Measurements from ENCODE around the gene SELPLG. TPM values are rescaled to one million over a fixed set of nuclear protein-coding genes. Genes with fewer than 3 reads are reported as not detected.
"Not testable (repeated sequence)": the region's sequence is repeated elsewhere in the genome, so short reads cannot be mapped to it uniquely, and the experiment has no call there.

Gene SELPLG
- total RNA-seq, 2 experiments from 2014 or later, result 289 to 301 TPM

- not testable (repeated sequence) for H3K27me3 Mint-ChIP-seq; DNase-seq; H3K4me3 Mint-ChIP-seq; H3K36me3 Mint-ChIP-seq (ENCODE audit: low read depth); H3K9me3 Mint-ChIP-seq; H3K27ac Mint-ChIP-seq
- ChIA-PET POLR2A (interaction anchor here (0.6 kb wide), 1 partner anchor 56 kb away, joined by 5 read pairs; no protein-coding TSS in a partner anchor), CTCF (interaction anchor here (1.7 kb wide), 1 partner anchor 43 kb away, joined by 11 read pairs; no protein-coding TSS in a partner anchor)
- peaks cover 58% of the 10 kb centered on the region for H3K4me1 Mint-ChIP-seq
Observed at GRCh38 chr12:108574276-108574675, 59.4 kb downstream of the SELPLG start.

DNA sequence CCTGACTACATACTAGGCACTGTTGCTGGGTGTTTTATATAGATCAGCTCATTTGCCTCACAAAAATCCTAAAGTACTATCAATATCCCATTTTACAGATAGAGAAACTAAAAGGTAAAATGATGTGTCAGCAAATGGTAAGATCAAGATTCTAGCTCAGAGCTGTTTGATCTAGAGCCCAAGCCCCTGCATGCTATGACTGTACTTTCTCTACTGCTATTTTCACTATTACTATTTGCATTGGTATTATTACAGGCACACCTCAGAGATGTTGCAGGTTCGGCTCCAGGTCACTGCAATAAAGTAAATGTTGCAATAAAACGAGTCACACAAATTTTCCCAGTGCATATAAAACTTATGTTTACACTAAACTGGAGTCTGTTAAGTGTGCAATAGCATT, 60.4 kb downstream of the SELPLG start:
- H3K36me3 Mint-ChIP-seq (ENCODE audit: low read depth), result peaks cover 15% of the 10 kb centered on the region
- peaks cover 3% of the 10 kb centered on the region for H3K27me3 Mint-ChIP-seq
- H3K9me3 Mint-ChIP-seq, result no peaks in the 10 kb centered on the region
- H3K27ac Mint-ChIP-seq, result no peak overlapping the region
- DNase-seq, result no peak
- no peak overlapping the region for H3K4me3 Mint-ChIP-seq
- peaks cover 61% of the 10 kb centered on the region for H3K4me1 Mint-ChIP-seq
- CTCF ChIA-PET, result interaction anchor here (0.7 to 7.3 kb wide), 4 partner anchors 13 to 113 kb away, joined by 3 to 86 read pairs (median 4); partner anchors contain the start of gene SART3
- POLR2A ChIA-PET, result interaction anchor here (1.0 to 15.5 kb wide), 4 partner anchors 12 to 59 kb away, joined by 4 to 385 read pairs (median 4); partner anchors contain the start of genes SART3 and SELPLG

DNA sequence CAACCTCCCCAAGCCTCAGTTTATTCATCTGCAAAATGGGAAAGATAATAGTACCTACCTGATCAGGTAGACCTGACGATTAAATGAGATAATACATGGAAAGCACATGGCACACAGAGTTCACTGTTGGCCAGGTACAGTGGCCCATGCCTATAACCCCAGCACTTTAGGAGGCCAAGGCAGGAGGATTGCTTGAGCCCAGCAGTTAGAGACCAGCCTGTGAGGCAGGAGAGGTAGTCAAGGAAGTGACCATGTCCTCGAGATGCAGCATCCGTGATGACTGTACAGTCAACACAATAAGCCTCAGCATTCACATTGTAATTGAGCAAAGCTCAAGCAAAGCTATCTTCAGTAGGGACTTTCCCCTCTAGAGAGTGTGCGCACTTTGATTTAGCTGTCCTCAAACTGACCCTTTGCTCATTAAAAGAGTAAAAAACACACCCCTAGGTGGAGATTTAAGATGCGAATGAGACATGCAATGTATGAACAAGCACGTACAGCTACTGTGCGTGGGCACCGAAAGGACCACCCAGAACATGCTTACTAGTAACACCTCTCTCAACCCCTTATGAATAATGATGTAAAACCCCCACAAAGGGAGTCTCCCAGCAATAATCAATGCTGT, 61.4 kb downstream of the SELPLG start:
- Mint-ChIP-seq H3K27ac (no peak overlapping the region), H3K4me1 (peaks cover 71% of the 10 kb centered on the region), H3K4me3 (no peak overlapping the region), H3K36me3 (ENCODE audit: low read depth) (peaks cover 23% of the 10 kb centered on the region), H3K9me3 (no peaks in the 10 kb centered on the region), H3K27me3 (peaks cover 3% of the 10 kb centered on the region)
- no peak for DNase-seq
- ChIA-PET CTCF (interaction anchor here (1.2 to 7.3 kb wide), 4 partner anchors 12 to 95 kb away, joined by 3 to 86 read pairs (median 4); partner anchors contain the start of gene SART3), POLR2A (interaction anchor here (1.4 to 15.5 kb wide), 4 partner anchors 11 to 60 kb away, joined by 3 to 385 read pairs (median 4); partner anchors contain the start of genes SART3 and SELPLG)

Other genes starting within 250 kb of the SELPLG start
- gene FICD, start 118.6 kb downstream of the SELPLG start, total RNA-seq, result 1 to 10 TPM; 6.3 to 7.1 TPM
- gene SART3, start 72.7 kb downstream of the SELPLG start, total RNA-seq, result 10 to 100 TPM; 68.9 to 70.3 TPM
- gene ISCU, start 71.3 kb downstream of the SELPLG start, total RNA-seq, result 10 to 100 TPM; 69.9 to 74.1 TPM
- gene TMEM119, start 35.8 kb downstream of the SELPLG start, total RNA-seq, result 1 to 10 TPM in 1 of 2 experiments, under 1 TPM in 1; 0.80 to 1.0 TPM
- gene CORO1C, start 97.6 kb upstream of the SELPLG start, total RNA-seq, result 10 to 100 TPM; 30.9 to 35.7 TPM
- gene SSH1, start 223.7 kb upstream of the SELPLG start, total RNA-seq, result 10 to 100 TPM; 56.7 to 57.4 TPM
- not detected for gene DAO, start 246.2 kb upstream of the SELPLG start, total RNA-seq

Data from activated CD4-positive, alpha-beta memory T cell treated with anti-CD3 and anti-CD28 coated beads, Interleukin-2, amount 10 ng/mL, durations not matched to agents 7 days and 5 days (primary cell).